ENCODE measurements around the gene TRIM17.
A peak's percentile ranks its signal among the peaks of the same experiment; 100 is the strongest.

Gene TRIM17

GRCh38 chr1:228378090-228378872 is 38.4 kb downstream of the TRIM17 start:
- no peaks in the 10 kb centered on the region for H3K36me3 ChIP-seq (ENCODE audit: control insufficient read depth, insufficient read depth, low read length)
- H3K79me1 ChIP-seq (ENCODE audit: low read length): no peaks in the 10 kb centered on the region
- no peak overlapping the region for H2BK5ac ChIP-seq (ENCODE audit: low read length)
- no peak overlapping the region for H2BK120ac ChIP-seq (ENCODE audit: low read depth, low read length)
- no peak overlapping the region for H4K8ac ChIP-seq (ENCODE audit: low read depth, low read length)
- peak overlapping the region; percentile 48 for H3K4me3 ChIP-seq (ENCODE audit: low read length)
- peak overlapping the region; percentile 84 for H3K4me2 ChIP-seq (ENCODE audit: low read length)
- H3K18ac ChIP-seq (ENCODE audit: low read length): no peak overlapping the region
- H4K5ac ChIP-seq (ENCODE audit: low read length): no peak overlapping the region
- DNase-seq: peak; percentile 90
- no peaks in the 10 kb centered on the region for H3K79me2 ChIP-seq (ENCODE audit: control insufficient read depth, insufficient read depth, low read length)
- no peak overlapping the region for H2BK15ac ChIP-seq (replicated peaks; ENCODE audit: low read depth)
- peak overlapping the region; percentile 59 for H3K23ac ChIP-seq (ENCODE audit: low read length)
- H3K56ac ChIP-seq (ENCODE audit: low read length): peak overlapping the region; percentile 88
- no CpG with 5 or more reads among the region's 73 CpGs for whole genome bisulfite sequencing (ENCODE audit: extremely low coverage, insufficient coverage, low lambda C conversion rate)
- H3K27ac ChIP-seq (ENCODE audit: low read depth, low read length): no peak overlapping the region
- no peak overlapping the region for H3K4ac ChIP-seq (ENCODE audit: low read depth, low read length)
- peak overlapping the region; percentile 80 for H3K9ac ChIP-seq (ENCODE audit: low read length)
- H3K4me1 ChIP-seq (ENCODE audit: control insufficient read depth, low read depth, low read length): no peaks in the 10 kb centered on the region
- H2AK5ac ChIP-seq (ENCODE audit: low read length): no peak overlapping the region
- peaks cover 3% of the 10 kb centered on the region for H3K27me3 ChIP-seq (ENCODE audit: insufficient read depth, low read length, poor library complexity)

- no peak overlapping the region for H3K4me3 ChIP-seq (ENCODE audit: low read length)
Measured at GRCh38 chr1:228377664-228378089, 39.0 kb downstream of the TRIM17 start.

GRCh38 chr1:228376651-228377631 is 39.7 kb downstream of the TRIM17 start:
- H3K56ac ChIP-seq (ENCODE audit: low read length): no peak overlapping the region

More at GRCh38 chr1:228377664-228378089, 39.0 kb downstream of the TRIM17 start:
- H3K79me2 ChIP-seq (ENCODE audit: control insufficient read depth, insufficient read depth, low read length): no peaks in the 10 kb centered on the region
- no peak overlapping the region for H2AK5ac ChIP-seq (ENCODE audit: low read length)
- no peak overlapping the region for H3K23ac ChIP-seq (ENCODE audit: low read length)
- DNase-seq: no peak
- no CpG with 5 or more reads among the region's 5 CpGs for WGBS (ENCODE audit: extremely low coverage, insufficient coverage, low lambda C conversion rate)
- H3K9ac ChIP-seq (ENCODE audit: low read length): no peak overlapping the region
- H2BK5ac ChIP-seq (ENCODE audit: low read length): no peak overlapping the region
- H4K8ac ChIP-seq (ENCODE audit: low read depth, low read length): no peak overlapping the region
- no peak overlapping the region for H3K18ac ChIP-seq (ENCODE audit: low read length)
- H3K27me3 ChIP-seq (ENCODE audit: insufficient read depth, low read length, poor library complexity): peaks cover 3% of the 10 kb centered on the region
- no peaks in the 10 kb centered on the region for H3K4me1 ChIP-seq (ENCODE audit: control insufficient read depth, low read depth, low read length)
- no peak overlapping the region for H4K5ac ChIP-seq (ENCODE audit: low read length)
- H3K36me3 ChIP-seq (ENCODE audit: control insufficient read depth, insufficient read depth, low read length): no peaks in the 10 kb centered on the region
- no peak overlapping the region for H2BK120ac ChIP-seq (ENCODE audit: low read depth, low read length)
- no peak overlapping the region for H3K56ac ChIP-seq (ENCODE audit: low read length)
- no peak overlapping the region for H2BK15ac ChIP-seq (replicated peaks; ENCODE audit: low read depth)
- H3K4ac ChIP-seq (ENCODE audit: low read depth, low read length): no peak overlapping the region
- H3K79me1 ChIP-seq (ENCODE audit: low read length): no peaks in the 10 kb centered on the region
- no peak overlapping the region for H3K27ac ChIP-seq (ENCODE audit: low read depth, low read length)
- no peak overlapping the region for H3K4me2 ChIP-seq (ENCODE audit: low read length)

GRCh38 chr1:228376262-228376628 is 40.4 kb downstream of the TRIM17 start:
- peak; percentile 16 for DNase-seq

More at GRCh38 chr1:228376651-228377631, 39.7 kb downstream of the TRIM17 start:
- Histone ChIP-seq H3K23ac (ENCODE audit: low read length) (no peak overlapping the region), H3K18ac (ENCODE audit: low read length) (no peak overlapping the region), H4K8ac (ENCODE audit: low read depth, low read length) (no peak overlapping the region), H3K4me3 (ENCODE audit: low read length) (no peak overlapping the region), H3K9ac (ENCODE audit: low read length) (no peak overlapping the region), H4K5ac (ENCODE audit: low read length) (no peak overlapping the region), H2AK5ac (ENCODE audit: low read length) (no peak overlapping the region), H3K4me1 (ENCODE audit: control insufficient read depth, low read depth, low read length) (no peaks in the 10 kb centered on the region), H2BK15ac (replicated peaks; ENCODE audit: low read depth) (no peak overlapping the region), H3K79me2 (ENCODE audit: control insufficient read depth, insufficient read depth, low read length) (no peaks in the 10 kb centered on the region), H3K36me3 (ENCODE audit: control insufficient read depth, insufficient read depth, low read length) (no peaks in the 10 kb centered on the region), H3K27me3 (ENCODE audit: insufficient read depth, low read length, poor library complexity) (no peaks in the 10 kb centered on the region), H2BK5ac (ENCODE audit: low read length) (no peak overlapping the region), H3K79me1 (ENCODE audit: low read length) (no peaks in the 10 kb centered on the region), H3K4me2 (ENCODE audit: low read length) (no peak overlapping the region), H3K27ac (ENCODE audit: low read depth, low read length) (no peak overlapping the region), H2BK120ac (ENCODE audit: low read depth, low read length) (no peak overlapping the region), H3K4ac (ENCODE audit: low read depth, low read length) (no peak overlapping the region)
- WGBS (ENCODE audit: extremely low coverage, insufficient coverage, low lambda C conversion rate): no CpG with 5 or more reads among the region's 31 CpGs
- DNase-seq: no peak

GRCh38 chr1:228375578-228376261 is 40.9 kb downstream of the TRIM17 start:
- no peak overlapping the region for H3K27ac ChIP-seq (ENCODE audit: low read depth, low read length)
- no peak overlapping the region for H3K18ac ChIP-seq (ENCODE audit: low read length)
- H2BK15ac ChIP-seq (replicated peaks; ENCODE audit: low read depth): no peak overlapping the region
- no peak overlapping the region for H3K23ac ChIP-seq (ENCODE audit: low read length)
- H2BK120ac ChIP-seq (ENCODE audit: low read depth, low read length): no peak overlapping the region
- no peak overlapping the region for H3K4ac ChIP-seq (ENCODE audit: low read depth, low read length)
- H3K4me1 ChIP-seq (ENCODE audit: control insufficient read depth, low read depth, low read length): no peaks in the 10 kb centered on the region
- H3K79me1 ChIP-seq (ENCODE audit: low read length): no peaks in the 10 kb centered on the region
- H3K4me3 ChIP-seq (ENCODE audit: low read length): no peak overlapping the region
- H3K9ac ChIP-seq (ENCODE audit: low read length): no peak overlapping the region
- no CpG with 5 or more reads among the region's 22 CpGs for WGBS (ENCODE audit: extremely low coverage, insufficient coverage, low lambda C conversion rate)
- no peak for DNase-seq
- no peak overlapping the region for H4K5ac ChIP-seq (ENCODE audit: low read length)
- H3K36me3 ChIP-seq (ENCODE audit: control insufficient read depth, insufficient read depth, low read length): no peaks in the 10 kb centered on the region
- H3K79me2 ChIP-seq (ENCODE audit: control insufficient read depth, insufficient read depth, low read length): no peaks in the 10 kb centered on the region
- H2AK5ac ChIP-seq (ENCODE audit: low read length): no peak overlapping the region
- no peak overlapping the region for H3K4me2 ChIP-seq (ENCODE audit: low read length)
- no peak overlapping the region for H4K8ac ChIP-seq (ENCODE audit: low read depth, low read length)
- no peak overlapping the region for H2BK5ac ChIP-seq (ENCODE audit: low read length)
- H3K27me3 ChIP-seq (ENCODE audit: insufficient read depth, low read length, poor library complexity): no peaks in the 10 kb centered on the region
- no peak overlapping the region for H3K56ac ChIP-seq (ENCODE audit: low read length)

More at GRCh38 chr1:228376262-228376628, 40.4 kb downstream of the TRIM17 start:
- no peak overlapping the region for H3K27ac ChIP-seq (ENCODE audit: low read depth, low read length)
- H3K56ac ChIP-seq (ENCODE audit: low read length): no peak overlapping the region
- H3K36me3 ChIP-seq (ENCODE audit: control insufficient read depth, insufficient read depth, low read length): no peaks in the 10 kb centered on the region
- H4K8ac ChIP-seq (ENCODE audit: low read depth, low read length): no peak overlapping the region
- H3K23ac ChIP-seq (ENCODE audit: low read length): no peak overlapping the region
- no peak overlapping the region for H2BK120ac ChIP-seq (ENCODE audit: low read depth, low read length)
- no peaks in the 10 kb centered on the region for H3K4me1 ChIP-seq (ENCODE audit: control insufficient read depth, low read depth, low read length)
- no peaks in the 10 kb centered on the region for H3K79me1 ChIP-seq (ENCODE audit: low read length)
- WGBS (ENCODE audit: extremely low coverage, insufficient coverage, low lambda C conversion rate): no CpG with 5 or more reads among the region's 3 CpGs
- H3K4ac ChIP-seq (ENCODE audit: low read depth, low read length): no peak overlapping the region
- H3K18ac ChIP-seq (ENCODE audit: low read length): no peak overlapping the region
- H2BK15ac ChIP-seq (replicated peaks; ENCODE audit: low read depth): no peak overlapping the region
- H3K79me2 ChIP-seq (ENCODE audit: control insufficient read depth, insufficient read depth, low read length): no peaks in the 10 kb centered on the region
- H2AK5ac ChIP-seq (ENCODE audit: low read length): no peak overlapping the region
- H3K4me2 ChIP-seq (ENCODE audit: low read length): no peak overlapping the region
- no peaks in the 10 kb centered on the region for H3K27me3 ChIP-seq (ENCODE audit: insufficient read depth, low read length, poor library complexity)
- H2BK5ac ChIP-seq (ENCODE audit: low read length): no peak overlapping the region
- no peak overlapping the region for H4K5ac ChIP-seq (ENCODE audit: low read length)
- H3K9ac ChIP-seq (ENCODE audit: low read length): no peak overlapping the region
- H3K4me3 ChIP-seq (ENCODE audit: low read length): no peak overlapping the region

All from mesendoderm (in vitro differentiated cells).